Measurements from ENCODE around the gene SGCD. TPM values are rescaled to one million over a fixed set of nuclear protein-coding genes. Genes with fewer than 3 reads are reported as not detected.

SGCD gene
- total and polyA plus RNA-seq, 8 donors, result 0.58 to 55.8 (median 2.8) TPM

DNA sequence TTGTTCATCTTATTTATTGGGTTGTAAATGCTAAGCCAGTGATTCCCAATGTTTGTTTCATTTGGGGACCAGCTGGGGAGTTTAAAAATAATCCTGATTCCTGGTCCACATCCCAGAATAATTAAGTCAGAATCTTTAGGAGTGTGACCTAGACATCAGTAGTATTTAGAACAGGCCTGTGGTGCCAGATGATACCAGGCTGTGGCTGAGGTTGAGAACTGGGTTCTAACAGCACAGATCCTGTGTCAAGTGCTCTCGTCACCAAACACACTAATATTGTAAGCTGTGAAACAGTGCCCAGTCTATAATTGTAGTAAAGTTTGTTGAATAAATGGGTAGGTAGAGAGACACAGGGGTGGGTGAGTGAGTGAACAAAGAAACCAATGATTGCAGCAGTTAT, 351.0 kb downstream of the SGCD start:
- intact Hi-C loops (cut with DNase I; ENCODE audit: low total_unique reads), result no loop called here
- Histone ChIP-seq H3K27ac (no peak overlapping the region), H3K27me3 (no peaks in the 10 kb centered on the region), H3K4me1 (no peaks in the 10 kb centered on the region), H3K36me3 (no peaks in the 10 kb centered on the region), H3K9me3 (no peaks in the 10 kb centered on the region), H3K4me3 (no peak overlapping the region)
- no peak for DNase-seq
- TF ChIP-seq EP300 (IDR thresholded peaks at IDR 0.05), result no peak
- TF ChIP-seq, protein P1, sequence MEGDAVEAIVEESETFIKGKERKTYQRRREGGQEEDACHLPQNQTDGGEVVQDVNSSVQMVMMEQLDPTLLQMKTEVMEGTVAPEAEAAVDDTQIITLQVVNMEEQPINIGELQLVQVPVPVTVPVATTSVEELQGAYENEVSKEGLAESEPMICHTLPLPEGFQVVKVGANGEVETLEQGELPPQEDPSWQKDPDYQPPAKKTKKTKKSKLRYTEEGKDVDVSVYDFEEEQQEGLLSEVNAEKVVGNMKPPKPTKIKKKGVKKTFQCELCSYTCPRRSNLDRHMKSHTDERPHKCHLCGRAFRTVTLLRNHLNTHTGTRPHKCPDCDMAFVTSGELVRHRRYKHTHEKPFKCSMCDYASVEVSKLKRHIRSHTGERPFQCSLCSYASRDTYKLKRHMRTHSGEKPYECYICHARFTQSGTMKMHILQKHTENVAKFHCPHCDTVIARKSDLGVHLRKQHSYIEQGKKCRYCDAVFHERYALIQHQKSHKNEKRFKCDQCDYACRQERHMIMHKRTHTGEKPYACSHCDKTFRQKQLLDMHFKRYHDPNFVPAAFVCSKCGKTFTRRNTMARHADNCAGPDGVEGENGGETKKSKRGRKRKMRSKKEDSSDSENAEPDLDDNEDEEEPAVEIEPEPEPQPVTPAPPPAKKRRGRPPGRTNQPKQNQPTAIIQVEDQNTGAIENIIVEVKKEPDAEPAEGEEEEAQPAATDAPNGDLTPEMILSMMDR (IDR thresholded peaks at IDR 0.05), result no peak
- TF ChIP-seq POLR2AphosphoS5 (IDR thresholded peaks at IDR 0.05), result no peak
- TF ChIP-seq POLR2A (IDR thresholded peaks at IDR 0.05), result no peak
- 61 to 92% (median 83%) methylated on average over 1 of the region's 1 CpG for WGBS, 5 donors

DNA sequence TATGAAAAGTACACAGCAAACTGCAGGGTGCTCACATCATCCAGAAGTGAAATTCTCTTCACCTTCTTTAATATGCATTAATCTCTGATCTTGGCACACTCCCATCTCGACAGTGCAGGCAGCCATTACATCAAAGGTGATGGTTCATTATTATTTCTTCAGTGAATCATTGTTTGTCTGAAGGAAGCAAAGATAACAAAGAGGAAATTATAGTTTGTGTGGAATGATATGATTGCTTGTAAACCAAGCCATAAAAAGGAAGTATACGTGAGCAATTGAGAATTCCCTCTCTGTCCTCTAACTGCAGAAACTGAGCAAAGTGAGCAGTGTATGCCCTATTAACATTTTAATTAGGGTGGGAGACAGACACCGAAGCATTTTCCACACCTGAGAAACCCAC, 351.5 kb downstream of the SGCD start:
- DNase-seq, result peak in 1 of 2 donors; percentile 25
- Histone ChIP-seq H3K9me3 (no peaks in the 10 kb centered on the region), H3K36me3 (no peaks in the 10 kb centered on the region), H3K27me3 (no peaks in the 10 kb centered on the region), H3K4me1 (no peaks in the 10 kb centered on the region), H3K27ac (no peak overlapping the region), H3K4me3 (no peak overlapping the region)
- no peak for TF ChIP-seq POLR2AphosphoS5 (IDR thresholded peaks at IDR 0.05)
- no peak for TF ChIP-seq EP300 (IDR thresholded peaks at IDR 0.05)
- TF ChIP-seq, protein P1 (IDR thresholded peaks at IDR 0.05), result no peak
- TF ChIP-seq POLR2A (IDR thresholded peaks at IDR 0.05), result no peak
- WGBS, 5 donors, result 26 to 51% (median 43%) methylated on average over 3 of the region's 3 CpGs
- intact Hi-C loops (cut with DNase I; ENCODE audit: low total_unique reads), result no loop called here

DNA sequence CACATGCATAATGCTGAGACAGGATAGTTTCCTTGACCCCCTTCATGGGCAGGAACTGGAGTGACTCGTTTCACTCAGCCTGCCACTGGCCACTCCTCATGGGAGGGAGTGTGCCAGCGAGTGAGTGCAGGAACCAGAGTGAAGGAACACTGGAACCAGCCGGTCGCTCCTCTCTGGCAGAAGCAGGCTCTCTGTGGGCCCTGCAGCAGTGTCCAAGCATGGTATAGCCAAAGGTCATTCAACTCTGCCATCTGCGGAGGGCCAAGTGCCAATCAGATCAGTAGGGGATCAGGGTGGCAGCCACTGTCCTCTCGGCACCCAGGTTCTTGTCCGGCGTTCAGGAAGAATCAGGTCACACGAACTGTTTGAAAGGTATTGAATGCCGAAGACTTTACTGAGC, 353.9 kb downstream of the SGCD start:
- no peak for TF ChIP-seq POLR2A (IDR thresholded peaks at IDR 0.05)
- no peak for TF ChIP-seq POLR2AphosphoS5 (IDR thresholded peaks at IDR 0.05)
- TF ChIP-seq, protein P1 (IDR thresholded peaks at IDR 0.05), result no peak
- no peak for TF ChIP-seq EP300 (IDR thresholded peaks at IDR 0.05)
- H3K27ac ChIP-seq, result no peak overlapping the region
- intact Hi-C loops (cut with DNase I; ENCODE audit: low total_unique reads), result no loop called here
- DNase-seq, result no peak
- no peak overlapping the region for H3K4me3 ChIP-seq
- H3K27me3 ChIP-seq, result no peaks in the 10 kb centered on the region
- no peaks in the 10 kb centered on the region for H3K4me1 ChIP-seq
- H3K36me3 ChIP-seq, result no peaks in the 10 kb centered on the region
- 85 to 96% (median 88%) methylated on average over 10 of the region's 10 CpGs for WGBS, 5 donors
- no peaks in the 10 kb centered on the region for H3K9me3 ChIP-seq

DNA sequence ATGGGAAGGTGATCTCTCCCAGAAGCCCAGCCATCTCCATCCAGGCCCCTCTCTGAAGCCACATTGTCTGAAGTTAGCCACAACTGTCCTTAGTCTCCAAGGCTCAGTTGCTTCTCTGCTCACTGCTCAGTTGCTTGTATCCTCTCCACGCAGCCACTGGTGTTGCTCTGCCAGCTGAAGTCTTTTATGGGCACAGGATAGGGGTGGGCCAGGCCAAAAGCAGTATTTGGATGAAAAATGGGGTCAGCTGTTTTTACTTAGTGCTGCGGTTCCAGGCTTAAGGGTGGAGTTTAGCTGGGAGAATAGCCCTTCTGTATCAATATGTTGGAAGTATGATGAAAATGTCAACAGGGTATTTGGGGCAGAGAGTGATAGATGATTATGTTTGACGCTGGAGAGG, 354.3 kb downstream of the SGCD start:
- TF ChIP-seq POLR2A (IDR thresholded peaks at IDR 0.05) (no peak), POLR2AphosphoS5 (IDR thresholded peaks at IDR 0.05) (no peak)
- TF ChIP-seq, protein P1 (IDR thresholded peaks at IDR 0.05), result no peak
- Histone ChIP-seq H3K36me3 (no peaks in the 10 kb centered on the region), H3K4me3 (no peak overlapping the region), H3K27ac (no peak overlapping the region), H3K27me3 (no peaks in the 10 kb centered on the region), H3K4me1 (no peaks in the 10 kb centered on the region), H3K9me3 (no peaks in the 10 kb centered on the region)
- DNase-seq, result no peak
- intact Hi-C loops (cut with DNase I; ENCODE audit: low total_unique reads), result no loop called here
- 72 to 89% (median 81%) methylated on average over 3 of the region's 3 CpGs for WGBS, 5 donors

Measured in stomach (tissue), 9 donors.